Endothelial cell of umbilical vein (primary cell): Measurements from ENCODE around the gene PIK3R2. TPM values are rescaled to one million over a fixed set of nuclear protein-coding genes. Genes with fewer than 3 reads are reported as not detected.

Experiments used
- BruUV-seq: library from RNA; stranded (reverse); fragments of 400-500 nt; replicated peaks from 2 replicates; lab custom pipeline; 2021; lab: Mats Ljungman, UMichigan
- CTCF ChIA-PET: fragments of 300-600, 350-600 bp; sonication (Branson Sonifier 250); formaldehyde crosslinking; loops from one replicate; lab custom pipeline; 2021; ENCODE audit warnings: antibody characterized with exemption, inconsistent platforms; lab: Charles Lee
- POLR2A ChIA-PET: fragments of 300-600, 350-600 bp; sonication (Branson Sonifier 250); formaldehyde crosslinking; loops from one replicate; lab custom pipeline; 2021; ENCODE audit warnings: antibody characterized with exemption, inconsistent platforms; lab: Charles Lee
- DNase-seq: peaks from one replicate; pipeline ENCODE4 v3.0.0-alpha.2; 2011; ENCODE audit warnings: low read depth, low spot score
- FAIRE-seq: peaks from 2 replicates; lab custom pipeline; 2011; peaks lifted over from hg19 to GRCh38; lab: Jason Lieb, UNC
- H2AFZ ChIP-seq: 2 replicates; pipeline ENCODE4 v1.6.0; 2012; ENCODE audit warnings: low read depth, low read length, control low read depth, inconsistent platforms
- H3K27ac ChIP-seq: 2 replicates; pipeline ENCODE4 v1.5.1; 2011; ENCODE audit warnings: low read depth, mild to moderate bottlenecking, control low read depth, low read length, moderate library complexity; ENCODE audit not compliant: insufficient read depth
- H3K27me3 ChIP-seq, 2 experiments: 2 replicates each; pipeline versions ENCODE4 v1.6.0 to v1.6.1; 2011; ENCODE audit warnings: low read length in 2 of 2, mixed read lengths in 1 of 2; ENCODE audit not compliant: control insufficient read depth in 2 of 2, insufficient read depth in 2 of 2
- H3K36me3 ChIP-seq, 2 experiments: 2 replicates in 1 of 2; 3 replicates in 1 of 2; pipeline ENCODE4 v1.5.1; 2011; ENCODE audit warnings: low read length in 2 of 2, mild to moderate bottlenecking in 1 of 2, moderate library complexity in 1 of 2; ENCODE audit not compliant: control insufficient read depth in 2 of 2, insufficient read depth in 2 of 2; ENCODE audit errors: extremely low read depth in 1 of 2
- H3K4me1 ChIP-seq: 3 replicates; pipeline ENCODE4 v1.5.1; 2011; ENCODE audit warnings: mild to moderate bottlenecking, low read length; ENCODE audit not compliant: control insufficient read depth, insufficient read depth; ENCODE audit errors: extremely low read depth
- H3K4me2 ChIP-seq: 2 replicates; pipeline ENCODE4 v1.6.1; 2011; ENCODE audit warnings: low read length, control low read depth, mixed read lengths; ENCODE audit not compliant: insufficient read depth
- H3K4me3 ChIP-seq, 3 experiments: fragments of 200-600 bp in 1 of 3; sonication (generic), shearing (Covaris generic) in 1 of 3; replicated peaks in 1 of 3; 2 replicates each; pipeline ENCODE4 v1.5.1; 2011 to 2016; ENCODE audit warnings: control low read depth in 3 of 3, low read length in 3 of 3, mild to moderate bottlenecking in 2 of 3, inconsistent platforms in 1 of 3, low read depth in 1 of 3, moderate library complexity in 1 of 3; ENCODE audit not compliant: insufficient read depth in 1 of 3
- H3K79me2 ChIP-seq: 2 replicates; pipeline ENCODE4 v1.6.0; 2012; ENCODE audit warnings: low read length, inconsistent platforms; ENCODE audit not compliant: control insufficient read depth, insufficient read depth
- H3K9ac ChIP-seq: replicated peaks from 2 replicates; pipeline ENCODE3; 2011; ENCODE audit warnings: low read length, control low read depth; ENCODE audit not compliant: insufficient read depth; ENCODE audit errors: extremely low read depth
- H3K9me1 ChIP-seq: replicated peaks from 3 replicates; pipeline ENCODE4 v1.6.0; 2011; ENCODE audit warnings: mild to moderate bottlenecking, low read length; ENCODE audit not compliant: control insufficient read depth, insufficient read depth; ENCODE audit errors: extremely low read depth
- H3K9me3 ChIP-seq: replicated peaks from 2 replicates; pipeline ENCODE4 v1.5.1; 2012; ENCODE audit warnings: low read length, inconsistent platforms; ENCODE audit not compliant: control insufficient read depth, insufficient read depth
- H4K20me1 ChIP-seq: replicated peaks from 2 replicates; pipeline ENCODE3; 2011; ENCODE audit warnings: mild to moderate bottlenecking, low read length; ENCODE audit not compliant: control insufficient read depth, insufficient read depth; ENCODE audit errors: extremely low read depth
- EZH2 ChIP-seq: IDR thresholded peaks from 2 replicates; pipeline ENCODE4 v1.6.1; 2012; ENCODE audit warnings: borderline replicate concordance, low read depth, mild to moderate bottlenecking, moderate library complexity, low read length, inconsistent platforms; ENCODE audit not compliant: severe bottlenecking
- FOS ChIP-seq: IDR thresholded peaks from 2 replicates; pipeline ENCODE4 v1.6.1; 2011; ENCODE audit warnings: mild to moderate bottlenecking, low read length, moderate library complexity, borderline replicate concordance; ENCODE audit not compliant: insufficient read depth
- GATA2 ChIP-seq: IDR thresholded peaks from 2 replicates; pipeline ENCODE4 v1.7.0; 2011; ENCODE audit warnings: low read depth, mild to moderate bottlenecking, moderate library complexity, mixed read lengths, low read length; ENCODE audit not compliant: insufficient read length, insufficient read depth
- JUN ChIP-seq: IDR thresholded peaks from 2 replicates; pipeline ENCODE4 v1.6.1; 2011; ENCODE audit warnings: borderline replicate concordance, low read depth; ENCODE audit not compliant: insufficient read length, insufficient read depth
- MYC ChIP-seq: IDR thresholded peaks from one replicate; pipeline ENCODE4 v1.6.1; 2011; ENCODE audit warnings: mild to moderate bottlenecking, low read depth, low read length
- POLR2A ChIP-seq: IDR thresholded peaks from 2 replicates; pipeline ENCODE4 v1.6.1; 2012; ENCODE audit warnings: low read depth, mild to moderate bottlenecking, control low read depth, low read length
- POLR2AphosphoS5 ChIP-seq: IDR thresholded peaks from 2 replicates; pipeline ENCODE4 v1.6.1; 2012; ENCODE audit warnings: low read depth, mild to moderate bottlenecking, control low read depth, low read length, moderate library complexity; ENCODE audit not compliant: insufficient read depth
- dilution Hi-C: fragments of 300-500 bp; cut with MboI; formaldehyde crosslinking; loops from one replicate; pipeline ENCODE4 v1.15.0; 2019; ENCODE audit warnings: low sequenced_read_pairs; ENCODE audit not compliant: extremely low pct_ligation_motif_present
- intact Hi-C: fragments of 100-400 bp; cut with micrococcal nuclease; formaldehyde crosslinking; loops from one replicate; pipeline ENCODE4 v1.10.0; 2022
- polyA plus RNA-seq, 4 experiments: library from polyadenylated mRNA; depleted of rRNA in 3 of 4; stranded (reverse) in 3 of 4; unstranded in 1 of 4; fragments of >200 nt; gene quantifications; 2 replicates each; pipeline versions ENCODE4 v1.2.1 to v1.2.3, GENCODE V29; 2011 to 2012; ENCODE audit warnings: missing spikeins in 1 of 4
- total RNA-seq: library from RNA; stranded (reverse); gene quantifications from 2 replicates; pipeline ENCODE4 v1.2.3, GENCODE V29; 2021
- TF ChIP-seq, protein P1 (sequence below): IDR thresholded peaks from 2 replicates; pipeline ENCODE4 v1.6.1; 2011; ENCODE audit not compliant: insufficient read depth, insufficient read length
- TF ChIP-seq, protein P2 (sequence below), 2 donors: IDR thresholded peaks; 1 replicate in 1 of 2; 2 replicates in 1 of 2; pipeline ENCODE4 v1.5.1; 2011; ENCODE audit warnings: low read length in 2 of 2, mild to moderate bottlenecking in 2 of 2, moderate library complexity in 2 of 2, control low read depth in 1 of 2, inconsistent platforms in 1 of 2, low read depth in 1 of 2; ENCODE audit not compliant: insufficient read depth in 1 of 2; ENCODE audit errors: extremely low read depth in 1 of 2

Gene PIK3R2
- total and polyA plus RNA-seq, 2 donors (not counting 3 experiments of a cell fraction or from before 2014, with no cell fraction given) = 8.1 to 15.2 TPM

- H2AFZ ChIP-seq = peak within 1 kb of the TSS; percentile 82
- no peaks in the 10 kb centered on the region for H3K27me3 ChIP-seq
- H3K4me3 ChIP-seq = peak within 1 kb of the TSS; percentile 78 to 85 (median 82)
- CTCF ChIA-PET = interaction anchor here (0.6 to 4.0 kb wide), 19 partner anchors 11 to 223 kb away, joined by 3 to 100 read pairs (median 7); partner anchors contain the start of gene RAB3A
- POLR2A ChIA-PET = interaction anchor here (0.5 to 0.6 kb wide), 2 partner anchors 89 to 100 kb away, joined by 3 to 5 read pairs; partner anchors contain the start of gene JUND
- peaks cover 14% of the 10 kb centered on the region for H3K4me1 ChIP-seq
- H3K4me2 ChIP-seq = peak within 1 kb of the TSS; percentile 81
- no peaks in the 10 kb centered on the region for H3K79me2 ChIP-seq
- H3K27ac ChIP-seq = peak within 1 kb of the TSS; percentile 56
- dilution Hi-C loops = no loop called here
- FAIRE-seq (peak; percentile 100), DNase-seq (peak; percentile 100)
- peak; percentile 66 for TF ChIP-seq POLR2A
- TF ChIP-seq, protein P1, sequence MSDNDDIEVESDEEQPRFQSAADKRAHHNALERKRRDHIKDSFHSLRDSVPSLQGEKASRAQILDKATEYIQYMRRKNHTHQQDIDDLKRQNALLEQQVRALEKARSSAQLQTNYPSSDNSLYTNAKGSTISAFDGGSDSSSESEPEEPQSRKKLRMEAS = no peak
- TF ChIP-seq POLR2AphosphoS5 = peak; percentile 73
- peak; percentile 94 for TF ChIP-seq EZH2
- no peak for TF ChIP-seq MYC
- TF ChIP-seq FOS = no peak
- TF ChIP-seq, protein P2, sequence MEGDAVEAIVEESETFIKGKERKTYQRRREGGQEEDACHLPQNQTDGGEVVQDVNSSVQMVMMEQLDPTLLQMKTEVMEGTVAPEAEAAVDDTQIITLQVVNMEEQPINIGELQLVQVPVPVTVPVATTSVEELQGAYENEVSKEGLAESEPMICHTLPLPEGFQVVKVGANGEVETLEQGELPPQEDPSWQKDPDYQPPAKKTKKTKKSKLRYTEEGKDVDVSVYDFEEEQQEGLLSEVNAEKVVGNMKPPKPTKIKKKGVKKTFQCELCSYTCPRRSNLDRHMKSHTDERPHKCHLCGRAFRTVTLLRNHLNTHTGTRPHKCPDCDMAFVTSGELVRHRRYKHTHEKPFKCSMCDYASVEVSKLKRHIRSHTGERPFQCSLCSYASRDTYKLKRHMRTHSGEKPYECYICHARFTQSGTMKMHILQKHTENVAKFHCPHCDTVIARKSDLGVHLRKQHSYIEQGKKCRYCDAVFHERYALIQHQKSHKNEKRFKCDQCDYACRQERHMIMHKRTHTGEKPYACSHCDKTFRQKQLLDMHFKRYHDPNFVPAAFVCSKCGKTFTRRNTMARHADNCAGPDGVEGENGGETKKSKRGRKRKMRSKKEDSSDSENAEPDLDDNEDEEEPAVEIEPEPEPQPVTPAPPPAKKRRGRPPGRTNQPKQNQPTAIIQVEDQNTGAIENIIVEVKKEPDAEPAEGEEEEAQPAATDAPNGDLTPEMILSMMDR (IDR thresholded peaks at IDR 0.05; ENCODE audit: extremely low read depth in 1 of 2, insufficient read depth in 1 of 2, low read depth in 1 of 2, low read length in 2 of 2) = no peak
- no peak for TF ChIP-seq JUN
- no peak for TF ChIP-seq GATA2
- no TSS peak for BruUV-seq
- peak within 1 kb of the TSS; percentile 72 for H3K9ac ChIP-seq
- no peaks in the 10 kb centered on the region for H4K20me1 ChIP-seq
- intact Hi-C loops = loop anchor here (1.0 to 2.0 kb wide), 6 partner anchors 11 to 224 kb away; partner anchors contain the start of genes LSM4, PIK3R2 and RAB3A
- no peaks in the 10 kb centered on the region for H3K9me1 ChIP-seq
- H3K9me3 ChIP-seq = no peaks in the 10 kb centered on the region
- peaks cover 0 to 6% of the 10 kb centered on the region in 2 experiments for H3K36me3 ChIP-seq
Measured at GRCh38 chr19:18192673-18193387, 39.9 kb downstream of the PIK3R2 start, which contains the start of gene MPV17L2. Gene MPV17L2 (plus strand): TSS chr19:18193218. CDS start chr19:18193282, 64 bp downstream.
